Body of pancreas (tissue), 4 donors: ENCODE measurements around the gene BZW1.

ENCODE experiments used
- CTCF ChIP-seq, 7 experiments: fragments of 450-650 bp in 4 of 7; fragments of 200-600 bp in 3 of 7; sonication (generic) in 3 of 7; IDR thresholded peaks; one replicate each; pipeline ENCODE4 v1.5.1; 2016 to 2019; ENCODE audit warnings: antibody characterized with exemption in 7 of 7
- POLR2A ChIP-seq, 3 donors: fragments of 450-650 bp; IDR thresholded peaks; one replicate each; pipeline ENCODE4 v1.6.1; 2016; ENCODE audit warnings: antibody characterized with exemption in 3 of 3, mild to moderate bottlenecking in 2 of 3

- no peak for TF ChIP-seq CTCF (IDR thresholded peaks at IDR 0.05)
- no peak for TF ChIP-seq POLR2A (IDR thresholded peaks at IDR 0.05)
Measured at GRCh38 chr2:200796561-200796960, 15.1 kb upstream of the BZW1 start.
